Neutrophil (primary cell): Measurements from ENCODE around the gene JUP.

ENCODE experiments used
- H3K27ac ChIP-seq: fragments of 200-600 bp; sonication (generic); 2 replicates; pipeline ENCODE4 v1.5.1; 2016; ENCODE audit warnings: mild to moderate bottlenecking, moderate library complexity
- H3K27me3 ChIP-seq: fragments of 200-600 bp; sonication (generic); 2 replicates; pipeline ENCODE4 v1.6.0; 2016; ENCODE audit warnings: mild to moderate bottlenecking
- H3K36me3 ChIP-seq: fragments of 200-600 bp; sonication (generic); 2 replicates; pipeline ENCODE4 v1.5.1; 2017
- H3K4me1 ChIP-seq, 2 experiments: fragments of 200-600 bp in 1 of 2; sonication (generic) in 1 of 2; 1 replicate in 1 of 2; 2 replicates in 1 of 2; pipeline versions ENCODE4 v1.5.1 to v1.6.1; 2013 to 2016; ENCODE audit warnings: low read depth in 1 of 2, low read length in 1 of 2, mild to moderate bottlenecking in 1 of 2, moderate library complexity in 1 of 2; ENCODE audit not compliant: control insufficient read depth in 1 of 2, insufficient read depth in 1 of 2
- H3K4me3 ChIP-seq, 2 experiments: fragments of 200-600 bp in 1 of 2; sonication (generic) in 1 of 2; 1 replicate in 1 of 2; 2 replicates in 1 of 2; pipeline ENCODE4 v1.5.1; 2013 to 2016; ENCODE audit warnings: low read depth in 1 of 2, low read length in 1 of 2, mild to moderate bottlenecking in 1 of 2, moderate library complexity in 1 of 2
- H3K9me3 ChIP-seq: fragments of 200-600 bp; sonication (generic); 2 replicates; pipeline ENCODE4 v1.5.1; 2016
- TF ChIP-seq, protein P1 (sequence below): fragments of 200-600 bp; sonication (generic); IDR thresholded peaks from 2 replicates; pipeline ENCODE4 v1.5.1; 2016; ENCODE audit warnings: antibody characterized with exemption

The JUP gene

DNA sequence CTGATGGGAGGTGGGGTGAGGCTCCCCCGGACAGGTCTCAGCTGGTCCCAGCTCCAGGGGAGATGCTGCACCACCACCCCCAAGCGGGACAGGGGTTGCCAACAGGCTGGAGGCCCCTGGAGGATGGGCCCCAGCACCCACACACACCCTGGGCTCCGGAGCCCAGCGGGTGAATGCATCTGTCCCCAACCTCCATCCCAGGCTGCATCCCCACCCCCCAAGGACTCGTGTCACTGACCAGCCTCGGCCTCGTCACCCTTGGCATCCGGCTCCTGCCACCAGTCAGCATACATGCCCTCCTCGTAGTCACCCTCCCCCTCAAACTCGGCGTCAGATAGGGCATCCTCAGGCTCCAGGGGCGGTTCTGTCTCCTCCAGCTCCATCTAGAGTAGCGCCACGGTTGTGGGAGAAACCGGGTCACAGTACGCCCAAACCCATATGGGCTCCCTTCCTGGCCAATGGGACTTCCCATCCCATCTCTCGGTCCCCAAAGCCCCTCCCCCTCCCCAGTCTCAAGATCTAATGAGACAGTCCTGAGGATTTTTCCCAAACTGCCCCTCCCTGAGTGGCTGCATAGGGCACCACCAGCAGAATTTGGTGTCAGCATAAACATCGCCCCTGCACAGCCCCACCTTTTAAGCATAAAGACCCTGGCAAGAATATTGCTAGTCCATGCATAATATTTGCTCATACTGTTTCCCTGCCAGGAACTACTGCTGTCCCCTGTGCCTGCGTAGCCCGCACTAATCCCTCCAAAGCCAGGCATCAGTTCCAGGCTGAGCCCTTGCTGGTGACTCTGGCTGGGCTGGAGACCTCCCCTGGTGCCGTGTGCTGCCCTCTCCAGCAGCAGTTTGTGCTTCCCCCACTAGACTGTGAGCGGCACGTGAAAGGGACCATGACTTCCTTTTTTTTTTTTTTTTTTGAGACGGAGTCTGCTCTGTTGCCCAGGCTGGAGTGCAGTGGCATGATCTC lies 16.8 kb upstream of the JUP start:
- Histone ChIP-seq H3K9me3 (no peaks in the 10 kb centered on the region), H3K4me3 (no peak overlapping the region), H3K27ac (no peak overlapping the region), H3K36me3 (no peaks in the 10 kb centered on the region), H3K27me3 (peaks cover under 1% of the 10 kb centered on the region), H3K4me1 (no peaks in the 10 kb centered on the region)
- TF ChIP-seq, protein P1, sequence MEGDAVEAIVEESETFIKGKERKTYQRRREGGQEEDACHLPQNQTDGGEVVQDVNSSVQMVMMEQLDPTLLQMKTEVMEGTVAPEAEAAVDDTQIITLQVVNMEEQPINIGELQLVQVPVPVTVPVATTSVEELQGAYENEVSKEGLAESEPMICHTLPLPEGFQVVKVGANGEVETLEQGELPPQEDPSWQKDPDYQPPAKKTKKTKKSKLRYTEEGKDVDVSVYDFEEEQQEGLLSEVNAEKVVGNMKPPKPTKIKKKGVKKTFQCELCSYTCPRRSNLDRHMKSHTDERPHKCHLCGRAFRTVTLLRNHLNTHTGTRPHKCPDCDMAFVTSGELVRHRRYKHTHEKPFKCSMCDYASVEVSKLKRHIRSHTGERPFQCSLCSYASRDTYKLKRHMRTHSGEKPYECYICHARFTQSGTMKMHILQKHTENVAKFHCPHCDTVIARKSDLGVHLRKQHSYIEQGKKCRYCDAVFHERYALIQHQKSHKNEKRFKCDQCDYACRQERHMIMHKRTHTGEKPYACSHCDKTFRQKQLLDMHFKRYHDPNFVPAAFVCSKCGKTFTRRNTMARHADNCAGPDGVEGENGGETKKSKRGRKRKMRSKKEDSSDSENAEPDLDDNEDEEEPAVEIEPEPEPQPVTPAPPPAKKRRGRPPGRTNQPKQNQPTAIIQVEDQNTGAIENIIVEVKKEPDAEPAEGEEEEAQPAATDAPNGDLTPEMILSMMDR: no peak

DNA sequence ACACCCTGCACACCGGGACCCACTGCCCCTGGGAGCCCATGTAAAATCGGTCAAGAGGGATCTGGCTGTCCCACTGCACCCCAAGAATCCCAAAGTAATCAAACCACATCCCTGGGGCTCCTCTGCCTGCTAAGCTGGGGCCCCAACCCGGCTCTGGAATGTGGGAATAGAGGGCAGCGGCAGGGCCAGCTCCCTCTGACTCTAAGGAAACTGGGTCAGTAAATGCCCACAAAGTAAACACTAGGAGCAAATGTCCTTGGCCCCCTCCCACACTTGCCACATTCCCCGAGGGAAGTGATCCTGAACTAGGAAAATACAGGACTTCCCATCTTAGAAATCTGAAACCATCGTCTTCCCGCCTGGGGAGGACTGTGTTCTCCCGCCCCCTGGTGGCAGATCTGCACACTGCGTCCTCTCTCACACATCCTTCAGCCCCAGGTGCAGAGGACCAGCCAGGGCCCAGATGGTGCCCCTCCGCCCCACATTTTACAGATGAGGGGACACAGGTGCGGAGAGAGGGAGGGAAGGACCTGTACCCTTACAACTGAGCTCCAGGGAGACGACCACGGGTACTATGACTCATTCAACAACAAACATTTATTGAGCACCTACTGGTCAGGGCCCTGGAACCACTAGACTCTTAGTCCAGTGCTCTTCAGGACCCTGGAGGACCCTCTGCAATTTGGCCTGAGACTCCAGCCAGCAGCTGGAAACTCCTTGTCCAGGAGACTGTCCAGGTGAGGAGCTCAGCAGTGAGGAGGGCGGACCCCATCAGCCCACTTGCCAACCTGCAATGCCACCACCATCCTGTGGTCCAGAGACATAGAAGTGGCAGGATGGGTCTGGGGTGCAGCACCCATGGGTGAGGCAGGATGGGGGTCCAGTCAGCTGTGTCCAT lies 15.1 kb upstream of the JUP start:
- H3K9me3 ChIP-seq: no peaks in the 10 kb centered on the region
- H3K4me1 ChIP-seq: no peaks in the 10 kb centered on the region
- H3K27ac ChIP-seq: no peak overlapping the region
- H3K27me3 ChIP-seq: no peaks in the 10 kb centered on the region
- H3K36me3 ChIP-seq: no peaks in the 10 kb centered on the region
- TF ChIP-seq, protein P1: peak; percentile 88
- H3K4me3 ChIP-seq: no peak overlapping the region

DNA sequence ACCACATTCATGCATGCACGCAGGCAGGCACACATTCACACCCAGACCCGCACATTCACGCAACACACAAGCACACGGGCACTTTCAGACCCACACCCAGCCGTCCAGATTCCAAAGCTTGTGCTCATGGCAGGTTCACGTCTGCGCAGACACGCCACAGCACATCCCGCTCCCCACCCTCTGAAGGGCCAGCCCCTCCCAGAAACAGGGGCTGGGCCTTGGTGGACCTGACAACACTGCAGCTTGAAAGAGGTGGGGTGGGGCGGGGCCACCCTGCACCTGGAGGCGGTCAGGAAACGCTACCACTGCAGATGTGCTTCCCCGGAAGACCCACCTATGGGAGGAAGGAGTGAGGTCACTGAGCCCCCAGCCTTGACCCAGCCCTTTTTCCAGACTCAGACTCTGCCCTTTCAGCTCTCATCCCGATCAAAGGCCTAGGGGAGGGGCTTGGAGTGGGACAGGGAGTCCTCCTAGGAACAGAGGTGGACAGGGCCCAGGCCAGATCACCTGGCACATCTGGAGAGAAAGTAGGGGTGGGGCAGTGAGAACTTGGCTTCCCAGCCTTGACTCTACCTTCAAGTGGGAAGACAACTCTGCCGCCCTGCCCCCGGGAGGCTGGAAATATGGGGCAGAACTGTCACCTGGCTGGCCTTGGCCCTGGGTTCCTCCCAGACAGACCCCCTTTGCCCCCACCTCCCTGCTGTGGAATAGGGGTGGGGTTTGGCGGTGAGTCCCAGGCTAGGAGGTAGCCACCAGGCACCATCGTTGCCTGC lies 14.3 kb upstream of the JUP start:
- no peaks in the 10 kb centered on the region for H3K4me1 ChIP-seq
- TF ChIP-seq, protein P1: no peak
- H3K36me3 ChIP-seq: no peaks in the 10 kb centered on the region
- H3K4me3 ChIP-seq: no peak overlapping the region
- no peak overlapping the region for H3K27ac ChIP-seq
- H3K27me3 ChIP-seq: no peaks in the 10 kb centered on the region
- no peaks in the 10 kb centered on the region for H3K9me3 ChIP-seq

DNA sequence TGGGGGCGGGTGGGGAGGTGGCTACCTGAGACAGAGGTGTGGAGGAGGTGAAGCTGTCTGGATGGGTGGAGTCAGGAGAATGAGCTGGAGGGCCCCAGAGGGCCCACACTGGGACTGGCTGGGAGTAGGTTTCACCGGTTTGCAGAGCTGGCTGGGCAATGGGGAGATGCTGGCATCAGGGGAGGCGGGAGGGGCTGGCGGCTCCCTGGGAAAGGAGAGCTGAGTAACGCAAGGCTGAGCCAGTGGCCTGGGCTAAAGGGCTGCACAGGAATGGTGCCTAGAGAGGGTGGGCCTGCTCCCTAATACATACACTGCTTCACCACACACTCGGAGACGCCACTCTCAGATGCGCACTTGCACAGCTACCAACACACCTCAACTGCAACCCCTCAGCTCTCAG lies 12.9 kb upstream of the JUP start:
- Histone ChIP-seq H3K4me1 (no peaks in the 10 kb centered on the region), H3K36me3 (no peaks in the 10 kb centered on the region), H3K27ac (no peak overlapping the region), H3K4me3 (no peak overlapping the region), H3K9me3 (no peaks in the 10 kb centered on the region), H3K27me3 (no peaks in the 10 kb centered on the region)
- TF ChIP-seq, protein P1: no peak

DNA sequence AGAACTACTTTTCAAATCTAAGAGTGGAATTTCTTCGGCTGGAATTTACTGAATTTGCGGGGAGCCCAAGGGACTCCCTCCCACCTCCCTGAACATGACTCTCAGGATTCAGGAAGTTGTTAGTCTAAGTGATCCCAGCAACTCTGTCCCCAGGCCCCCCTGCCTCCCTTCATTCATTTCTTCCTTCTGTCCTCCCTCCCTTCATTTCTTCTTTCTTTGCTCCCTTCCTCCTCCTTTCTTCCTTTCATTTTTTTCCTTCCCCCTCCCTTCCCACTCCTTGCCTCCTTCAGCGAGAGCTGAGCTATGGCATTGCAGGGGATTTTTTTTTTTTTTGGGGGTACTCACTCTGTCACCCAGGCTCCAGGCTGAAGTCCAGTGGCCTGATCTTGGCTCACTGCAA lies 10.9 kb upstream of the JUP start:
- H3K4me3 ChIP-seq: no peak overlapping the region
- H3K36me3 ChIP-seq: no peaks in the 10 kb centered on the region
- H3K27me3 ChIP-seq: peaks cover 11% of the 10 kb centered on the region
- TF ChIP-seq, protein P1: no peak
- no peaks in the 10 kb centered on the region for H3K4me1 ChIP-seq
- H3K9me3 ChIP-seq: no peaks in the 10 kb centered on the region
- no peak overlapping the region for H3K27ac ChIP-seq
